HL-60 (cell line): ENCODE results near the gene CELSR2.

Experiments used
- CTCF ChIP-seq: IDR thresholded peaks from one replicate; pipeline ENCODE4 v1.5.1; 2011; ENCODE audit warnings: low read length, control low read depth, inconsistent platforms; ENCODE audit not compliant: insufficient read depth
- GABPA ChIP-seq: IDR thresholded peaks from 2 replicates; pipeline ENCODE4 v1.6.1; 2012; ENCODE audit warnings: low read depth
- POLR2AphosphoS5 ChIP-seq: IDR thresholded peaks from 2 replicates; pipeline ENCODE4 v1.6.1; 2012; ENCODE audit warnings: low read depth
- REST ChIP-seq: IDR thresholded peaks from 2 replicates; pipeline ENCODE4 v1.6.1; 2012; ENCODE audit warnings: low read depth; ENCODE audit not compliant: insufficient replicate concordance
- SPI1 ChIP-seq: IDR thresholded peaks from 2 replicates; pipeline ENCODE4 v1.6.1; 2012; ENCODE audit warnings: low read depth, mild to moderate bottlenecking, borderline replicate concordance

- TF ChIP-seq POLR2AphosphoS5 (no peak), CTCF (no peak), GABPA (no peak), REST (no peak), SPI1 (no peak)
Observed at GRCh38 chr1:109292364-109292763, 43.0 kb downstream of the CELSR2 start.
